Esophagus squamous epithelium (tissue), 5 donors: Measurements from ENCODE around the gene AGFG2. TPM values are rescaled to one million over a fixed set of nuclear protein-coding genes. Genes with fewer than 3 reads are reported as not detected.

ENCODE experiments used
- DNase-seq: peaks from one replicate; lab custom pipeline; 2025; lab: John Stamatoyannopoulos, UW
- H3K27ac ChIP-seq, 4 donors: fragments of 200-600 bp; sonication (generic); one replicate each; pipeline ENCODE4 v1.5.1; 2016 to 2019; ENCODE audit warnings: mild to moderate bottlenecking in 1 of 4
- H3K27me3 ChIP-seq, 4 donors: fragments of 200-600 bp; sonication (generic); 1 replicate in 3 of 4; 2 replicates in 1 of 4; pipeline versions ENCODE4 v1.5.1 to v1.6.0; 2017 to 2021; ENCODE audit warnings: antibody characterized with exemption in 1 of 4
- H3K36me3 ChIP-seq, 3 donors: fragments of 200-600 bp; sonication (generic); one replicate each; pipeline ENCODE4 v1.5.1; 2016 to 2019
- H3K4me1 ChIP-seq, 3 donors: fragments of 200-600 bp; sonication (generic); one replicate each; pipeline ENCODE4 v1.5.1; 2017 to 2019
- H3K4me3 ChIP-seq, 4 donors: fragments of 200-600 bp; sonication (generic); 1 replicate in 3 of 4; 2 replicates in 1 of 4; pipeline ENCODE4 v1.5.1; 2016 to 2019; ENCODE audit warnings: mild to moderate bottlenecking in 2 of 4, moderate library complexity in 1 of 4
- H3K9me3 ChIP-seq, 3 donors: fragments of 200-600 bp; sonication (generic); one replicate each; pipeline ENCODE4 v1.5.1; 2016 to 2019
- CTCF ChIP-seq, 6 experiments: fragments of 450-650 bp in 4 of 6; fragments of 200-600 bp in 2 of 6; sonication (generic) in 2 of 6; IDR thresholded peaks; one replicate each; pipeline ENCODE4 v1.5.1; 2016 to 2019; ENCODE audit warnings: antibody characterized with exemption in 6 of 6, mild to moderate bottlenecking in 4 of 6, moderate library complexity in 4 of 6
- POLR2A ChIP-seq, 4 donors: fragments of 450-650 bp; IDR thresholded peaks; one replicate each; pipeline ENCODE4 v1.6.1; 2017; ENCODE audit warnings: antibody characterized with exemption in 4 of 4, mild to moderate bottlenecking in 4 of 4, moderate library complexity in 3 of 4
- WGBS, 2 donors: methylation state at CpG; one replicate each; pipeline ENCODE4 v1.1.5; 2018; 5-methylcytosine and 5-hydroxymethylcytosine counted together
- intact Hi-C: fragments of 100-400 bp; cut with DNase I; formaldehyde crosslinking; loops from one replicate; pipeline ENCODE4 v1.15.0; 2022
- total RNA-seq, 4 donors: library from RNA; depleted of rRNA; stranded (reverse); fragments of >200 nt; gene quantifications; one replicate each; pipeline ENCODE4 v1.1.0, GENCODE V29; 2016
- donor health status: DM: yes; HTN: yes; CAD: no.

AGFG2 gene
- total RNA-seq, 4 donors from 2014 or later, result 14.5 to 49.2 (median 26.6) TPM

- Histone ChIP-seq H3K27ac (peak overlapping the region; percentile 73 to 92 (median 88)), H3K27me3 (no peaks in the 10 kb centered on the region), H3K36me3 (no peaks in the 10 kb centered on the region), H3K9me3 (no peaks in the 10 kb centered on the region), H3K4me1 (peaks cover 19 to 51% (median 28%) of the 10 kb centered on the region in 3 donors), H3K4me3 (peak overlapping the region; percentile 48 to 93 (median 68))
- intact Hi-C loops, result no loop called here
- DNase-seq, result no peak
- TF ChIP-seq POLR2A (IDR thresholded peaks at IDR 0.05) (peak in 1 of 4 donors; percentile 59), CTCF (IDR thresholded peaks at IDR 0.05) (peak; percentile 25 to 55 (median 42))
- WGBS, 2 donors, result 1% methylated on average over 22 to 30 of the region's 70 CpGs
Observed at GRCh38 chr7:100604028-100604975, 65.3 kb downstream of the AGFG2 start.

- H3K27me3 ChIP-seq, result no peaks in the 10 kb centered on the region
- no peaks in the 10 kb centered on the region for H3K9me3 ChIP-seq
- TF ChIP-seq CTCF (IDR thresholded peaks at IDR 0.05) (no peak), POLR2A (IDR thresholded peaks at IDR 0.05) (peak in 1 of 4 donors; percentile 18)
- H3K36me3 ChIP-seq, result no peaks in the 10 kb centered on the region
- intact Hi-C loops, result no loop called here
- peaks cover 19 to 51% (median 28%) of the 10 kb centered on the region in 3 donors for H3K4me1 ChIP-seq
- peak overlapping the region; percentile 48 to 93 (median 68) for H3K4me3 ChIP-seq
- no peak for DNase-seq
- peak overlapping the region; percentile 73 to 92 (median 88) for H3K27ac ChIP-seq
- WGBS, 2 donors, result 12 to 33% methylated on average over 8 to 15 of the region's 68 CpGs
Observed at GRCh38 chr7:100604976-100605911, 66.2 kb downstream of the AGFG2 start.

- intact Hi-C loops, result no loop called here
- WGBS, 2 donors, result 89 to 100% methylated on average over 3 to 4 of the region's 12 CpGs
- Histone ChIP-seq H3K4me1 (peaks cover 19 to 50% (median 28%) of the 10 kb centered on the region in 3 donors), H3K9me3 (no peaks in the 10 kb centered on the region), H3K27me3 (no peaks in the 10 kb centered on the region), H3K4me3 (no peak overlapping the region), H3K27ac (peak overlapping the region in 1 of 4 donors; percentile 92), H3K36me3 (no peaks in the 10 kb centered on the region)
- no peak for DNase-seq
- TF ChIP-seq POLR2A (IDR thresholded peaks at IDR 0.05) (no peak), CTCF (IDR thresholded peaks at IDR 0.05) (no peak)
Observed at GRCh38 chr7:100606313-100606712, 67.3 kb downstream of the AGFG2 start.

GRCh38 chr7:100607111-100607510, 68.1 kb downstream of the AGFG2 start:
- TF ChIP-seq CTCF (IDR thresholded peaks at IDR 0.05) (no peak), POLR2A (IDR thresholded peaks at IDR 0.05) (no peak)
- 67 to 87% methylated on average over 8 of the region's 8 CpGs for WGBS, 2 donors
- Histone ChIP-seq H3K36me3 (no peaks in the 10 kb centered on the region), H3K27ac (no peak overlapping the region), H3K9me3 (no peaks in the 10 kb centered on the region), H3K27me3 (no peaks in the 10 kb centered on the region), H3K4me1 (peaks cover 19 to 45% (median 26%) of the 10 kb centered on the region in 3 donors), H3K4me3 (no peak overlapping the region)
- no peak for DNase-seq
- intact Hi-C loops, result no loop called here
